ENCODE data around the gene PADI4.

Gene PADI4

GRCh38 chr1:17350083-17350482, 42.1 kb downstream of the PADI4 start:
- DNase-seq (ENCODE audit: low read depth in 2 of 2): no peak

DNA sequence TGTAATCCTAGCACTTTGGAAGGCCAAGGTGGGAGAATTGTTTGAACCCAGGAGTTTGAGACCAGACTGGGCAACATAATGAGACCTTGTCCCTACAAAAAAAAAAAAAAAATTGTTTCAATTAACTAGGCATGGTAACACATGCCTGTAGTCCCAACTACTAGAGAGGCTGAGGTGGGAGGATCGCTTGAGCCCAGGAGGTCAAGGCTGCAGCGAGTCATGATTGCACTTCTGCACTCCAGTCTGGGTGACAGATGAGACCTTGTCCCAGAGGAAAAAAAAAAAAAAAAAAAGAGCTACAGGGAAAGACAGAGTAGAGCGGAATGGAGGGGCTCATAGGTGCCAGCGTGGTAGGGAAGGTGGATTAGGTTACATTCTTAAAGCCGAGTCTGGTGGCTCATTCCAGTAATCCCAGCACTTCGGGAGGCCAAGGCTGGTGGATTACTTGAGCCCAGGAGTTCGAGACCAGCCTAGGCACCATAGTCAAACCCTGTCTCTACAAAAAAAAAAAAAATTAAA, 43.0 kb downstream of the PADI4 start:
- no peak for DNase-seq (ENCODE audit: low read depth in 2 of 2)

- no peak for DNase-seq (ENCODE audit: low read depth in 2 of 2)
These were observed 43.8 kb downstream of the PADI4 start for GRCh38 chr1:17351598-17352324.

GRCh38 chr1:17352419-17352909, 44.5 kb downstream of the PADI4 start:
- DNase-seq (ENCODE audit: low read depth in 2 of 2): no peak

GRCh38 chr1:17355898-17356297, 47.9 kb downstream of the PADI4 start:
- no peak for DNase-seq (ENCODE audit: low read depth in 2 of 2)

DNA sequence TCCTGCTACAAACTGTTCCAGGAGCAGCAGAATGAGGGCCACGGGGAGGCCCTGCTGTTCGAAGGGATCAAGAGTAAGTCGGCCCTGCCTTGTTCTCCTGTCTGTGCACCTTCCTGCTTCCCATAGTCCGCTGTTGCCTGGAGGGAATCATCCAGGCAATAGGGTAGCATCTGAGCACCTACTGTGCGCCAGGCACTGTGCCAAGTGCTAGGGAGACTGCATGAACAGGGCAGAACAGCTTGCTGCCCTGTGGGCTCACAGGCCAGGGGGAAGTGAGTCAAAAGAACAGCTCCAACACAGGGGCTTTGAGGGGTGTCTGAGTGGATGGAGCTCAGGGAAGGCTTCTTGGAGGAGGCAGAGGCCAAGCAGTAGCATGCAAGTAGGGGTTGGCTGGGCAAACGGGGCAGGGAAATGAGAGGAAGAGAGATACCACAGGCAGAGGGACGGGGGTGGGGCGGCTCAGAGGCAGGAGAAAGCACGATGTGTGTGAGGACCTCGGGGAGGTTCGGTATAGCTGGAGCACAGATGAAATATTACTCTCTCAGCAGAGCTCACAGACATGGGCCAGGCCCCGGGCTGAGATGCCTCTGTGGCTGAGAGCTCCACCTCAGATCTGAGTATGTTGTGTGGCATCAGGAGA, 48.5 kb downstream of the PADI4 start:
- DNase-seq (ENCODE audit: low read depth in 2 of 2): peak in 1 of 2 experiments; percentile 9

DNA sequence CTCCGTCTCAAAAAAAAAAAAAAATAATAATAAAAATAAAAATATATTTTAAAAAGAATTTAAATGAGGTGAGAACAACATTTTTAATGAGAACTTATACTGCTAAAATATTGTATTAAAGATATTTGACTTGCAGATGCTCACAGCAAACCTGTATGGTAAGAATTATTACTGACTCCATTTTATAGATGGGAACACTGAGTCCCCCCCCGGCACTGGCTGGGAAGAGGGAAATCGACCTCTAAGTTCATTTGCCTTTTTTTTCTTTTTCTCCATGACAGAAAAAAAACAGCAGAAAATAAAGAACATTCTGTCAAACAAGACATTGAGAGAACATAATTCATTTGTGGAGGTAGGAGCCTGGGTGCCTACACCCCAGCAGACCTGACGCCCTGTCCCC, 50.6 kb downstream of the PADI4 start:
- no peak for DNase-seq (ENCODE audit: low read depth in 2 of 2)

DNA sequence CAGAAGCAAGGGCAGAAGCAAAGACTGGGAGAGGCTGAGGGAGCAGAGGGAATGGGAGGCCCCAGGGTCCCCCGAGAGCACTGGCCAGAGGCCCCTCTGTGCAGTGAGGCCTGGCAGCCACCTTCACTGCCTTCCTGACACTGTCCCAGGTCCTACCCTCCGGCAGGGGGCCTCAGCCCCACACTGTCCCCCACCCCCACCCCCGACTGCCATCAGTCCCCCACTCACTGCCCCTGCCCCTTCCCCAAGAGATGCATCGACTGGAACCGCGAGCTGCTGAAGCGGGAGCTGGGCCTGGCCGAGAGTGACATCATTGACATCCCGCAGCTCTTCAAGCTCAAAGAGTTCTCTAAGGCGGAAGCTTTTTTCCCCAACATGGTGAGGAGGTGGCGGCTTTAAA, 51.0 kb downstream of the PADI4 start:
- no peak for DNase-seq (ENCODE audit: low read depth in 2 of 2)

DNA sequence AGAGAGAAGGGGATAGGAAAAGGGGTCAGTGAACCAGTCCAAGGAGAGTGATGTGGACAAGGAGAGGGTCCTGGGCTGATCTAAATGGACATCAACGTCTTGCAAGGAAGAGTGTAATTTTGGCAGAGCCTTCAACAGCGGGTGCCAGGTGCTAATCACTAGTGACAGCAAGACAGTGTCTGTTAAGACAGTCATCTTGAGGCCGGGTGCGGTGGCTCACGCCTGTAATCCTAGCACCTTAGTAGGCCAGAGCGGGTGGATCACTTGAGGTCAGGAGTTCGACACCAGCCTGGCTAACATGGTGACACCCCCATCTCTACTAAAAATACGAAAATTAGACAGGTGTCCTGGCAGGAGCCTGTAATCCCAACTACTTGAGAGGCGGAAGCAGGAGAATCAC, 51.8 kb downstream of the PADI4 start:
- no peak for DNase-seq (ENCODE audit: low read depth in 2 of 2)

DNA sequence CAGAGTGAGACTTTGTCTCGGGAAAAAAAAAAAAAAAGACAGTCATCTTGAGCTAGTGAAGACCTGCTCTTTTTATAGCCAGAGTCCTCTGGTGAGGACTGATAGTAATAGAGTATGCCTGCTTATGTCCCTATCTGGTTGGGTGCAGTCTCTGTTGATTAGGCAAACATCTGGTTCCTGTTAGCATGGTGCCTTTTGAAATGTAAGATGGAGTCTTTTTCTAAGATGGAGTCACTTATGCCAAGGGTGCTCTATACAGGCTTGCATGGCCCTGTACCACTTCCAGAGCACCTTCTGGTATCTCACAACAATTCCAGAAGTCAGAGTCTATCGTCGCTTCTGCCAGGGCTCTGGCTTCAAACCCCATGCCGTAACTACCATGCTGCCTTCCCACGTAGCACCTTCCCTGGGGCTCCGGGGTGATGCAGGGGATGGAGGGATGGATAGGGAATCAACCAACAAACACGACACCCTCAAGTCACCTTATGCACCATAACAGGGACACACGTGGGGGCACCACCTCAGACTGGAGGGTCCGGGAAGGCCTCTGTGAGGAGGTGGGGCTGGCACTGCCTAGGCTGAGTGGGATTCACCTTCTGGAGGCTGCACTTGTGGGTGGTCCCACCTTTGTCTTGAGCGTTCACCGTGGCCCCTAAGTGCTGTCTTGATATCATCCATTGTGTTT, 52.4 kb downstream of the PADI4 start:
- no peak for DNase-seq (ENCODE audit: low read depth in 2 of 2)

- DNase-seq (ENCODE audit: low read depth in 2 of 2): no peak
These were observed 53.7 kb downstream of the PADI4 start for GRCh38 chr1:17361687-17362086.

DNA sequence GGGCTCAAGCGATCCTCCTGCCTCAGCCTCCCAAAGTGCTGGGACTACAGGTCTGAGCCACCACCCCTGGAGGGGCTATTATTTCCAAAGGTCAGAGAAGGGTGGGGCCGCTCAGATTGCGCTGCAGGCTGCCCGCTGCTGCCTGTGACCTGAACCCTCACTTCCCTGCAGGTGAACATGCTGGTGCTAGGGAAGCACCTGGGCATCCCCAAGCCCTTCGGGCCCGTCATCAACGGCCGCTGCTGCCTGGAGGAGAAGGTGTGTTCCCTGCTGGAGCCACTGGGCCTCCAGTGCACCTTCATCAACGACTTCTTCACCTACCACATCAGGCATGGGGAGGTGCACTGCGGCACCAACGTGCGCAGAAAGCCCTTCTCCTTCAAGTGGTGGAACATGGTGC, 55.4 kb downstream of the PADI4 start:
- DNase-seq (ENCODE audit: low read depth in 2 of 2): no peak

DNA sequence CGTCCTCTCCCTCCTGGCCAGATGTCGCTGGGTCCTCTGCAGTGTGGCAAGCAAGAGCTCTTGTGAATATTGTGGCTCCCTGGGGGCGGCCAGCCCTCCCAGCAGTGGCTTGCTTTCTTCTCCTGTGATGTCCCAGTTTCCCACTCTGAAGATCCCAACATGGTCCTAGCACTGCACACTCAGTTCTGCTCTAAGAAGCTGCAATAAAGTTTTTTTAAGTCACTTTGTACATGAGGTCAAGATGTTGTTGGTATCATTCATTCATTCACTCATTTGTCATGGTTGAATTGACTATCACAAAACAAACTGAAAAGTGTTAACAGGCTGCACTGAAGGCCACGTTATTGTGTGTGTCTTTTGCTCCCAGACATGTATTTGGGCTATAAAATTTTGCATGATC, 55.8 kb downstream of the PADI4 start:
- DNase-seq (ENCODE audit: low read depth in 2 of 2): no peak

DNA sequence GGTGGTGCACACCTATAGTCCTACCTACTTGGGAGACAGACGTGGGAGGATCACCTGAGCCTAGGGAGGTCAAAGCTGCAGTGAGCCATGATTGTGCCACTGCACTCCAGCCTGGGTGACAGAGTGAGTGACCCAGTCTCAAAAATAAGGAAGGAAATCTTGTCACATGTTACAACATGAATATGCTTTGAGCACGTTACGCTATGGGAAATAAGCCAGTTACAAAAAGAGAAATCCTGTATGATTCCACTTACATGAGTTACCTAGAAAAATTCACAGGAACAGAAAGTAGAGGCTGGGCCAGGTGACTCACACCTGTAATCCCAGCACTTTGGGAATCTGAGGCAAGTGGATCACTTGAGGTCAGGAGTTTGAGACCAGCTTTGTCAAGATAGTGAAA, 57.3 kb downstream of the PADI4 start:
- DNase-seq (ENCODE audit: low read depth in 2 of 2): no peak

GRCh38 chr1:17369466-17369865, 61.5 kb downstream of the PADI4 start:
- DNase-seq (ENCODE audit: low read depth in 2 of 2): no peak

DNA sequence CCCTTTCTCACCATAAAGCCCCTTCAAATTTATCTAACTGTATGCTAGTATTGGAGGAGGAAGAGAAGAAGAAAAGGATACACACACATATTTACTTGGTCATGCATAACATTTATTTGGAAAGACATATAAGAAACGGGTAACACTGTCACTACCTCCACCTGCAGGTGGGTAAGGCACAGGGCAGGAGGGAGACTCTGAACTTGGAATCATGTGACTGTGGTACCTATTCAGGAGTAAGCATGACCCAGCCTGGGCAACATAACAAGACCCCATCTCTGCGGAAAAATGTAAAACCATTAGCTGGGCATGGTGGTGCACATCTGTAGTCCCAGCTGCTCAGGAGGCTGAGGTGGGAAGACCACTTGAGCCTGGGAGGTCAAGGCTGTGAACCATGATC, 62.6 kb downstream of the PADI4 start:
- no peak for DNase-seq (ENCODE audit: low read depth in 2 of 2)

GRCh38 chr1:17371896-17372295, 63.9 kb downstream of the PADI4 start, which contains the start of gene PADI6:
PADI6 (plus strand) TSS chr1:17372196; CDS start chr1:17372246, 50 bp downstream.
- DNase-seq (ENCODE audit: low read depth in 2 of 2): no peak

DNA sequence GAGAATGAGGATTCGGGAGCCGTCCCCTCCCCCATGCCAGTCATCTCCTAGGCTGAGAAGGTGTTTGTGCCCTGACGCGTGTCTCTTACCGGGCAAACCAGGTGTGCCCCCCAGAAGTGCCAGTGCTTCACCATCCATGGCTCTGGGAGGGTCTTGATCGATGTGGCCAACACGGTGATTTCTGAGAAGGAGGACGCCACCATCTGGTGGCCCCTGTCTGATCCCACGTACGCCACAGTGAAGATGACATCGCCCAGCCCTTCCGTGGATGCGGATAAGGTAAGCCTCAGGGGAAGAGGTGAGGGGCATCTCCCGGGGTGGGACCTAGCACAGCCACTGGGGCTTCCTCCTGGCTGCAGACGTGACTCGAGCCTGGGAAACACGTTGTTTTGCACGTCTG, 65.0 kb downstream of the PADI4 start:
- no peak for DNase-seq (ENCODE audit: low read depth in 2 of 2)

DNA sequence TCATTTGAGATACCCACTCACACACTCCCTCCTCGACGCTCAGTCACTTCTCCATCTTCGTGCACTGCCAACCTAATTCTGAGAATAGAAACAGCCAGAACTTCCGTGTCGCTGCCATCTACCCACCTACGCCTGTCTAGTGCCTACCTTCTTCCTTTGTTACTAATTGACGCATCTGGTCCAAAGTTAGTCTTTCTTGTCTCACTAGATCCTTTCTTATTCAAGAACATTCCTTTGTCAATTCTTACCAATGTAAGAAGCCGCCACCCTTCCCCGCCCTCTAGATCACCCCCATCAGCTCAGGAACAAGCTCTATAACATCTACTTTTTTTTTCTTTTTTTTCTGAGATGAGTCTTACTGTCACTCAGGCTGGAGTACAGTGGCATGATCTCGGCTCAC, 67.7 kb downstream of the PADI4 start:
- DNase-seq (ENCODE audit: low read depth in 2 of 2): no peak

DNA sequence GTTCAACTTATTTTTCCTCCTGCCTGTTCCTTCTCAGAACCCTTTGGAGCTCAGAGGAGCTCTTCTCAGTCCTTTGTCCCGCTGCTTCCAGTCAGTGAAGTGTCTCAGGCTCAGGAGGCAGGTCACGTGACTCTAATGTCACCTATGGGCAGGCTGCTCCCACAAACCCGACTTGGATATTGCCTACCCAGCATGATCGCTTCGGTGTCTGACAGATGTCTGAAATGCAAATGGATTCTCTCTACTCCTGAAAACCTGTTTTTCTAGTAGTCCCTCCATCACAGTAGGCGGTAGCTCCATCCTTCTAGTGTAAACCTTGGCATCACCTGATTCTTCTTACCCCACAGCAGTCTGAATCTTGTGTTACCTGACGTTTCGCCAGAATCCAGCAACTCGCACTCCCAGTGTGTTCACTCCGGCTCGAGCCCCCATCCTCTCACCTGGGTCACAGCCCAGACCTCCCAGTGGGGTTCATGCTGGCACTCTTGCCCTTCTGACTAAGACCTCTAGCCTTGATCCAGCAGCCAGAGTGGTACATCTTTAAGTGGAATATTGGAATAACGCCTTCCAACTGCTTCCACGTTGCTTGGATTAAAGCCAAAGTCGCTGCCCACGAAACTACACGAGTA, 69.4 kb downstream of the PADI4 start:
- no peak for DNase-seq (ENCODE audit: low read depth in 2 of 2)

DNA sequence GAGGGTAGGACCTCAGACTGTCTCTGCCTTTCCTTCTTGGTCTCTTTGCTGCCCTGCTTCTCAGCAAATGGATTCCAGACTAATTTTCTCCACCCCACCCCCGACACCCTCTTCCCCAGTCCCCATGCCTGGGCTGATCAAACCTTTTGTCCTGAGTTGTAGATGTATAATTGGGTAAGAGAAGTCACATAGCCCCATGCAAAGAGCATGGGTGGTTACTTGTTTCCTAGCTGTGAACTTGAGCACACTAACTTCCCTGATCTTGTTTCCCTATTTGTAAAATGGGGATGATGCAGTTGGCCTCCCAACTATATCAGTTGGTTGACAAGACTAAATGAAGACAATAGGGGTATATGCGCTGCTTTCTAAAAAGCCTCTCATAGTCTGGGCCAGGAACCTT, 73.2 kb downstream of the PADI4 start:
- DNase-seq (ENCODE audit: low read depth in 2 of 2): no peak

DNA sequence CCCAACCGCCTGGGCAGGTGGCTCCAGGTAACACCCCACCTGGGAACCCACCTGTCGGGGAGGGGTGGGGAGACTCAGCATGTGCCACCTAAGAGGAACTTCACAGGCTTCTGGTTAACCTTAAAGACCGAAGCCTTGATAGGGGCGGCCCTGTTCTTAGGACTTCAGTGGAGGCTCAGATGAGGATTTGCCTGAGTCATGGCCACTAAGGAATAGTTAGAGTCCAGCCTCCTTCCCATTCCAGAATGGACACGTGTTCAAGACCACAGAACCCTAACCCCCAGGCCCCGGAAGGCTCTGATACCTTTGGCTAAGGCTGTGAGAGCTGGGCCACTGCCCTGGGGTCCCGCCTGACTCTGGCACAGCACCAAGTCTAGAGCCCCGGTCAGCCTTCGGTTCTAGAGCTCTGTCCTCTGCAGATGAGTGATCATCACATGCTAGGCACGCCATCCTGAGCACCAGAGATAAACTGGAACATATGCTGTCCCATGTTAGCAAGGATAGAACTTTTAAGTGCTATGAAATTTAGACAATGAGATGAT, 84.3 kb downstream of the PADI4 start:
- DNase-seq (ENCODE audit: low read depth in 2 of 2): no peak
